Measurements from ENCODE around the gene PCED1B.

The PCED1B gene

GRCh38 chr12:47221256-47222023 lies 142.0 kb downstream of the PCED1B start:
- TF ChIP-seq USF1 (IDR thresholded peaks at IDR 0.05), result no peak
- TF ChIP-seq, protein P1, sequence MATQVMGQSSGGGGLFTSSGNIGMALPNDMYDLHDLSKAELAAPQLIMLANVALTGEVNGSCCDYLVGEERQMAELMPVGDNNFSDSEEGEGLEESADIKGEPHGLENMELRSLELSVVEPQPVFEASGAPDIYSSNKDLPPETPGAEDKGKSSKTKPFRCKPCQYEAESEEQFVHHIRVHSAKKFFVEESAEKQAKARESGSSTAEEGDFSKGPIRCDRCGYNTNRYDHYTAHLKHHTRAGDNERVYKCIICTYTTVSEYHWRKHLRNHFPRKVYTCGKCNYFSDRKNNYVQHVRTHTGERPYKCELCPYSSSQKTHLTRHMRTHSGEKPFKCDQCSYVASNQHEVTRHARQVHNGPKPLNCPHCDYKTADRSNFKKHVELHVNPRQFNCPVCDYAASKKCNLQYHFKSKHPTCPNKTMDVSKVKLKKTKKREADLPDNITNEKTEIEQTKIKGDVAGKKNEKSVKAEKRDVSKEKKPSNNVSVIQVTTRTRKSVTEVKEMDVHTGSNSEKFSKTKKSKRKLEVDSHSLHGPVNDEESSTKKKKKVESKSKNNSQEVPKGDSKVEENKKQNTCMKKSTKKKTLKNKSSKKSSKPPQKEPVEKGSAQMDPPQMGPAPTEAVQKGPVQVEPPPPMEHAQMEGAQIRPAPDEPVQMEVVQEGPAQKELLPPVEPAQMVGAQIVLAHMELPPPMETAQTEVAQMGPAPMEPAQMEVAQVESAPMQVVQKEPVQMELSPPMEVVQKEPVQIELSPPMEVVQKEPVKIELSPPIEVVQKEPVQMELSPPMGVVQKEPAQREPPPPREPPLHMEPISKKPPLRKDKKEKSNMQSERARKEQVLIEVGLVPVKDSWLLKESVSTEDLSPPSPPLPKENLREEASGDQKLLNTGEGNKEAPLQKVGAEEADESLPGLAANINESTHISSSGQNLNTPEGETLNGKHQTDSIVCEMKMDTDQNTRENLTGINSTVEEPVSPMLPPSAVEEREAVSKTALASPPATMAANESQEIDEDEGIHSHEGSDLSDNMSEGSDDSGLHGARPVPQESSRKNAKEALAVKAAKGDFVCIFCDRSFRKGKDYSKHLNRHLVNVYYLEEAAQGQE (IDR thresholded peaks at IDR 0.05; ENCODE audit: low read depth), result no peak
- TF ChIP-seq CEBPB (IDR thresholded peaks at IDR 0.05), result no peak
- TF ChIP-seq FOXM1 (IDR thresholded peaks at IDR 0.05; ENCODE audit: borderline replicate concordance, low read depth), result no peak
- TF ChIP-seq RAD21 (IDR thresholded peaks at IDR 0.05; ENCODE audit: low read depth), result no peak
- TF ChIP-seq ZBTB7A (IDR thresholded peaks at IDR 0.05; ENCODE audit: low read depth), result no peak
- TF ChIP-seq EP300 (IDR thresholded peaks at IDR 0.05; ENCODE audit: borderline replicate concordance), result no peak
- TF ChIP-seq TCF12 (IDR thresholded peaks at IDR 0.05; ENCODE audit: low read depth), result no peak
- TF ChIP-seq EGR1 (IDR thresholded peaks at IDR 0.05), result no peak
- TF ChIP-seq CREB1 (IDR thresholded peaks at IDR 0.05; ENCODE audit: low read depth), result no peak
- TF ChIP-seq TEAD4 (IDR thresholded peaks at IDR 0.05), result no peak
- no peak for TF ChIP-seq TAF1 (IDR thresholded peaks at IDR 0.05; ENCODE audit: low read depth)
- TF ChIP-seq NFIC (IDR thresholded peaks at IDR 0.05), result no peak
- TF ChIP-seq, protein P2, sequence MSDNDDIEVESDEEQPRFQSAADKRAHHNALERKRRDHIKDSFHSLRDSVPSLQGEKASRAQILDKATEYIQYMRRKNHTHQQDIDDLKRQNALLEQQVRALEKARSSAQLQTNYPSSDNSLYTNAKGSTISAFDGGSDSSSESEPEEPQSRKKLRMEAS (IDR thresholded peaks at IDR 0.05), result no peak
- TF ChIP-seq YY1 (IDR thresholded peaks at IDR 0.05; ENCODE audit: low read depth), result no peak

DNA sequence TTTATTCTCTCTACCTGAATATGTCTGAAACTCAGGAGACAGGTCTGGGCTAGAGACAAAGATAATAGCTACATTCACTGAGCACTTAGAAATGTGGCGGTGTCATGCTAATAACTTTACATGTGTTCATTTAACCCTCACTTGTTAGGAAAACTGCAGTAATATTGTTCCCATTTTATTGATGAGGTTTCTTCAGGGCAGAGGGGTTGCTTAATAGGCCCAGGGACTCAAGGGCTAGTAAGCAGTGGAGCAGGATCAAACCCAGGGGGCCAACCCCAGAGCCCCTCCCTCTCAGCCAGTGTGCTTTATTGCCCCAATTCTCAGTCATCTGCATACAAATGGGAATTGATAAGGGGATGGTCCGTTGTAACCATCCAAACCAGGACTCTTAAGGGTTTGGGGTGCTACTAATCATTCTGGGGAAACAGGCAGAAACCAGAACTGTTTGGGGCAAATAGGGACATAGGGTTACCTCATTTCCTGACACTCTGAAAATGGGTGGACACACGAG lies 143.2 kb downstream of the PCED1B start:
- no peak for TF ChIP-seq EGR1 (IDR thresholded peaks at IDR 0.05)
- TF ChIP-seq ZBTB7A (IDR thresholded peaks at IDR 0.05; ENCODE audit: low read depth), result no peak
- TF ChIP-seq, protein P1 (IDR thresholded peaks at IDR 0.05; ENCODE audit: low read depth), result no peak
- no peak for TF ChIP-seq YY1 (IDR thresholded peaks at IDR 0.05; ENCODE audit: low read depth)
- no peak for TF ChIP-seq TAF1 (IDR thresholded peaks at IDR 0.05; ENCODE audit: low read depth)
- no peak for TF ChIP-seq CREB1 (IDR thresholded peaks at IDR 0.05; ENCODE audit: low read depth)
- TF ChIP-seq RAD21 (IDR thresholded peaks at IDR 0.05; ENCODE audit: low read depth), result no peak
- TF ChIP-seq USF1 (IDR thresholded peaks at IDR 0.05), result no peak
- no peak for TF ChIP-seq NFIC (IDR thresholded peaks at IDR 0.05)
- TF ChIP-seq TCF12 (IDR thresholded peaks at IDR 0.05; ENCODE audit: low read depth), result no peak
- no peak for TF ChIP-seq TEAD4 (IDR thresholded peaks at IDR 0.05)
- TF ChIP-seq FOXM1 (IDR thresholded peaks at IDR 0.05; ENCODE audit: borderline replicate concordance, low read depth), result no peak

DNA sequence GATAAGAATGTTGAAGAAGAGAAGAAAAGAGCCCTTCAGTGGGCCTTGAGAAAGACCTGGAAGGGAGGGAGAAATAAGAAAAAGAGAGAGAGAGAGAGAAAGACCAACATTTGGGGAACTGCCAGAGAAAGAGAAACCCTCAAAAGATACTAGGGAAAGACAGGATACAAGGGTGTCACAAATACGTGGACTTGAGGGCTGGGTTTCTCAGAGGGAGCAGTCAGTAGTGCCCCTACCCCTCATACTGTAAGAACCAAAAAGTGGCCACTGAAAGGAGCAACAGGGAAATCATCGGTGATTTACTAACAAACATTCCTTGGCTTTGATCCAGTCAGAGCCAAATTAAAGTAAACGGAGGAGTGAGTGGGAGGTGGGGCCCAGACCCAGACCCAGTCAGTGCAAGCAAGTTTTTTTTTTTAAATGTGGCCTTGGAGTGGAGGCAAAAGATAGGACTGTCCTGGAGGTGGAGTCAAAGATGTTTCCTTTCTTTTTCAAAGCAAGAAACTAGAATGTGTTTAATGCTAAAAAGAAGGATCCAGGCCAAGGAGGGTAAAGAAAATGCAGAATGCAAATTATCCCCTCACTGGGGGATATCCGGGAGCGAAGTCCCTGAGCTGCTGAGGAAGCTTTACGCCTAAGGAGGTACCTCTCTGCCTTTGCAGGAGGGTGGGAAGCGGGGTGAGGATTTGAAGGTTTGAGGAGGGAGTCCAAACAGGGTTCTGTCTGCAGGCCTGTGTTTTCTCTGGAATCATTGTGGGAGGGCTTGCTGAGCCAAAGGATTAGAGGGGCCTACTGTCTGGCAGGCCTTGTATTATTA lies 143.8 kb downstream of the PCED1B start:
- TF ChIP-seq YY1 (IDR thresholded peaks at IDR 0.05; ENCODE audit: low read depth) (no peak), NFIC (IDR thresholded peaks at IDR 0.05) (peak; percentile 21; the same call in 1 of the 2 replicates)

GRCh38 chr12:47223848-47224213 lies 144.4 kb downstream of the PCED1B start:
- TF ChIP-seq TAF1 (IDR thresholded peaks at IDR 0.05; ENCODE audit: low read depth) (no peak), TCF12 (IDR thresholded peaks at IDR 0.05; ENCODE audit: low read depth) (no peak), EGR1 (IDR thresholded peaks at IDR 0.05) (no peak), FOXM1 (IDR thresholded peaks at IDR 0.05; ENCODE audit: borderline replicate concordance, low read depth) (no peak), CREB1 (IDR thresholded peaks at IDR 0.05; ENCODE audit: low read depth) (no peak), EP300 (IDR thresholded peaks at IDR 0.05; ENCODE audit: borderline replicate concordance) (no peak), YY1 (IDR thresholded peaks at IDR 0.05; ENCODE audit: low read depth) (no peak), TEAD4 (IDR thresholded peaks at IDR 0.05) (no peak), ZBTB7A (IDR thresholded peaks at IDR 0.05; ENCODE audit: low read depth) (no peak), NFIC (IDR thresholded peaks at IDR 0.05) (no peak), CEBPB (IDR thresholded peaks at IDR 0.05) (no peak), RAD21 (IDR thresholded peaks at IDR 0.05; ENCODE audit: low read depth) (no peak), USF1 (IDR thresholded peaks at IDR 0.05) (no peak)
- TF ChIP-seq, protein P1 (IDR thresholded peaks at IDR 0.05; ENCODE audit: low read depth), result no peak
- TF ChIP-seq, protein P2 (IDR thresholded peaks at IDR 0.05), result no peak
